ENCODE measurements around the gene VEPH1.

- TF ChIP-seq, protein P1, sequence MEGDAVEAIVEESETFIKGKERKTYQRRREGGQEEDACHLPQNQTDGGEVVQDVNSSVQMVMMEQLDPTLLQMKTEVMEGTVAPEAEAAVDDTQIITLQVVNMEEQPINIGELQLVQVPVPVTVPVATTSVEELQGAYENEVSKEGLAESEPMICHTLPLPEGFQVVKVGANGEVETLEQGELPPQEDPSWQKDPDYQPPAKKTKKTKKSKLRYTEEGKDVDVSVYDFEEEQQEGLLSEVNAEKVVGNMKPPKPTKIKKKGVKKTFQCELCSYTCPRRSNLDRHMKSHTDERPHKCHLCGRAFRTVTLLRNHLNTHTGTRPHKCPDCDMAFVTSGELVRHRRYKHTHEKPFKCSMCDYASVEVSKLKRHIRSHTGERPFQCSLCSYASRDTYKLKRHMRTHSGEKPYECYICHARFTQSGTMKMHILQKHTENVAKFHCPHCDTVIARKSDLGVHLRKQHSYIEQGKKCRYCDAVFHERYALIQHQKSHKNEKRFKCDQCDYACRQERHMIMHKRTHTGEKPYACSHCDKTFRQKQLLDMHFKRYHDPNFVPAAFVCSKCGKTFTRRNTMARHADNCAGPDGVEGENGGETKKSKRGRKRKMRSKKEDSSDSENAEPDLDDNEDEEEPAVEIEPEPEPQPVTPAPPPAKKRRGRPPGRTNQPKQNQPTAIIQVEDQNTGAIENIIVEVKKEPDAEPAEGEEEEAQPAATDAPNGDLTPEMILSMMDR (IDR thresholded peaks at IDR 0.05; ENCODE audit: insufficient read depth, low read length, poor library complexity, severe bottlenecking) = no peak
- no peak for TF ChIP-seq EZH2phosphoT487 (conservative IDR thresholded peaks at IDR 0.05; ENCODE audit: low read length)
These were observed 23.6 kb downstream of the VEPH1 start for GRCh38 chr3:157479464-157480243.

Measured in SU-DHL-6 (cell line).